ENCODE results near the gene ZNF682. TPM values are rescaled to one million over a fixed set of nuclear protein-coding genes. Genes with fewer than 3 reads are reported as not detected.

Gene ZNF682
- total and polyA plus RNA-seq, 2 of the 13 experiments (the other 11 are each of a cell fraction or from before 2014, with no cell fraction given) = 2.0 to 7.2 TPM

DNA sequence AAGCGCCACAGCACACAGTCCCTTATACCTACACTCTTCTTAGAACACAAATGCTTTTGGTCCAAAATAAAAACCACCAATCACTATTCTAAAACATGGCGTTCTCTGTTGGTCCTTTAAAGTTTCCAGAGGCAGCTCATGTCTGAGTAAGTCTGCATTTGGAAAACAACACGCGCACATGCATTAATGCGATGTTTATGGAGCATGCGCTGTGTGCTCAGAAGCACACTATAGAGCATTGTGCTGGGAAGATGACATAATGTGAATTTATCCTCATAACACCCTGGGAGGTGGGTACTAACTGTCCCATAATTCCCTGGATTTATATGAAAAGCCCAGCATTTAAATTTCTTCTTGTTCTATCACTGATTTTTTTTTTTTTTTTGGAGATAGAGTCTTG lies 10.7 kb downstream of the ZNF682 start:
- no peak overlapping the region for H2AFZ ChIP-seq (ENCODE audit: low read length)
- H3K27me3 ChIP-seq (ENCODE audit: control insufficient read depth in 1 of 2, insufficient read depth in 2 of 2, low read length in 2 of 2) = no peaks in the 10 kb centered on the region
- no peak overlapping the region for H3K4me3 ChIP-seq (replicated peaks in 1 of 3; ENCODE audit: insufficient read depth in 1 of 3, low read depth in 2 of 3, low read length in 3 of 3)
- FAIRE-seq (no peak), DNase-seq (ENCODE audit: low spot score) (no peak), ATAC-seq (no peak)
- H3K27ac ChIP-seq (ENCODE audit: extremely low read length, insufficient read depth, low read length) = no peak overlapping the region
- CTCF ChIA-PET (ENCODE audit: low intra/inter-chr PET ratio, low total read pairs) = no interaction called here
- in situ Hi-C loops (cut with HindIII; ENCODE audit: extremely low pct_ligation_motif_present, low pct_unique_long_range_greater_than_20kb) = no loop called here
- POLR2A ChIA-PET = interaction anchor here (1.4 kb wide), 1 partner anchor 10 kb away, joined by 4 read pairs; the partner anchor contains the start of gene ZNF682
- H3K9ac ChIP-seq (ENCODE audit: insufficient read depth, low read depth, low read length) = no peak overlapping the region
- no peaks in the 10 kb centered on the region for H3K79me2 ChIP-seq (ENCODE audit: insufficient read depth, low read length)
- H4K20me1 ChIP-seq (ENCODE audit: insufficient read depth, low read length) = no peaks in the 10 kb centered on the region
- H3K9me3 ChIP-seq (ENCODE audit: low read length) = peaks cover 28% of the 10 kb centered on the region; the same call in 1 of the 2 replicates
- intact Hi-C loops (cut with micrococcal nuclease; ENCODE audit: unreplicated experiment) = no loop called here
- no peak overlapping the region for H3K4me2 ChIP-seq (ENCODE audit: low read depth, low read length)
- no peaks in the 10 kb centered on the region; a peak in 1 of 5 replicates for H3K36me3 ChIP-seq (replicated peaks in 1 of 2; ENCODE audit: control insufficient read depth in 1 of 2, insufficient read depth in 2 of 2, low read length in 2 of 2)
- no peaks in the 10 kb centered on the region for H3K4me1 ChIP-seq (ENCODE audit: insufficient read depth, low read length)
- 92% methylated on average over 6 of the region's 6 CpGs for WGBS (ENCODE audit: low lambda C conversion rate)
- no TSS peak for BruUV-seq (replicated peaks)
- TF ChIP-seq, protein P1, sequence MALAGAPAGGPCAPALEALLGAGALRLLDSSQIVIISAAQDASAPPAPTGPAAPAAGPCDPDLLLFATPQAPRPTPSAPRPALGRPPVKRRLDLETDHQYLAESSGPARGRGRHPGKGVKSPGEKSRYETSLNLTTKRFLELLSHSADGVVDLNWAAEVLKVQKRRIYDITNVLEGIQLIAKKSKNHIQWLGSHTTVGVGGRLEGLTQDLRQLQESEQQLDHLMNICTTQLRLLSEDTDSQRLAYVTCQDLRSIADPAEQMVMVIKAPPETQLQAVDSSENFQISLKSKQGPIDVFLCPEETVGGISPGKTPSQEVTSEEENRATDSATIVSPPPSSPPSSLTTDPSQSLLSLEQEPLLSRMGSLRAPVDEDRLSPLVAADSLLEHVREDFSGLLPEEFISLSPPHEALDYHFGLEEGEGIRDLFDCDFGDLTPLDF (CRISPR knock-in tag; IDR thresholded peaks at IDR 0.05) = no peak
- TF ChIP-seq ZNF160 (CRISPR knock-in tag; IDR thresholded peaks at IDR 0.05) (no peak), JARID2 (CRISPR knock-in tag; IDR thresholded peaks at IDR 0.05; ENCODE audit: insufficient replicate concordance) (no peak), FOSL2 (CRISPR knock-in tag; IDR thresholded peaks at IDR 0.05) (no peak), NCOR1 (IDR thresholded peaks at IDR 0.05; ENCODE audit: borderline replicate concordance, low read length) (no peak), FOXP1 (IDR thresholded peaks at IDR 0.05) (no peak), FOXP1 (CRISPR knock-in tag; IDR thresholded peaks at IDR 0.05) (no peak), HHEX (CRISPR knock-in tag; IDR thresholded peaks at IDR 0.05) (no peak), NCOA5 (CRISPR knock-in tag; IDR thresholded peaks at IDR 0.05) (no peak), ZNF496 (CRISPR knock-in tag; IDR thresholded peaks at IDR 0.05; ENCODE audit: insufficient replicate concordance) (no peak), BORCS8-MEF2B (CRISPR knock-in tag; IDR thresholded peaks at IDR 0.05) (no peak)
- TF ChIP-seq, protein P2, sequence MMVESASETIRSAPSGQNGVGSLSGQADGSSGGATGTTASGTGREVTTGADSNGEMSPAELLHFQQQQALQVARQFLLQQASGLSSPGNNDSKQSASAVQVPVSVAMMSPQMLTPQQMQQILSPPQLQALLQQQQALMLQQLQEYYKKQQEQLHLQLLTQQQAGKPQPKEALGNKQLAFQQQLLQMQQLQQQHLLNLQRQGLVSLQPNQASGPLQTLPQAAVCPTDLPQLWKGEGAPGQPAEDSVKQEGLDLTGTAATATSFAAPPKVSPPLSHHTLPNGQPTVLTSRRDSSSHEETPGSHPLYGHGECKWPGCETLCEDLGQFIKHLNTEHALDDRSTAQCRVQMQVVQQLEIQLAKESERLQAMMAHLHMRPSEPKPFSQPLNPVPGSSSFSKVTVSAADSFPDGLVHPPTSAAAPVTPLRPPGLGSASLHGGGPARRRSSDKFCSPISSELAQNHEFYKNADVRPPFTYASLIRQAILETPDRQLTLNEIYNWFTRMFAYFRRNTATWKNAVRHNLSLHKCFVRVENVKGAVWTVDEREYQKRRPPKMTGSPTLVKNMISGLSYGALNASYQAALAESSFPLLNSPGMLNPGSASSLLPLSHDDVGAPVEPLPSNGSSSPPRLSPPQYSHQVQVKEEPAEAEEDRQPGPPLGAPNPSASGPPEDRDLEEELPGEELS (CRISPR knock-in tag; IDR thresholded peaks at IDR 0.05) = no peak
- TF ChIP-seq, protein P3, sequence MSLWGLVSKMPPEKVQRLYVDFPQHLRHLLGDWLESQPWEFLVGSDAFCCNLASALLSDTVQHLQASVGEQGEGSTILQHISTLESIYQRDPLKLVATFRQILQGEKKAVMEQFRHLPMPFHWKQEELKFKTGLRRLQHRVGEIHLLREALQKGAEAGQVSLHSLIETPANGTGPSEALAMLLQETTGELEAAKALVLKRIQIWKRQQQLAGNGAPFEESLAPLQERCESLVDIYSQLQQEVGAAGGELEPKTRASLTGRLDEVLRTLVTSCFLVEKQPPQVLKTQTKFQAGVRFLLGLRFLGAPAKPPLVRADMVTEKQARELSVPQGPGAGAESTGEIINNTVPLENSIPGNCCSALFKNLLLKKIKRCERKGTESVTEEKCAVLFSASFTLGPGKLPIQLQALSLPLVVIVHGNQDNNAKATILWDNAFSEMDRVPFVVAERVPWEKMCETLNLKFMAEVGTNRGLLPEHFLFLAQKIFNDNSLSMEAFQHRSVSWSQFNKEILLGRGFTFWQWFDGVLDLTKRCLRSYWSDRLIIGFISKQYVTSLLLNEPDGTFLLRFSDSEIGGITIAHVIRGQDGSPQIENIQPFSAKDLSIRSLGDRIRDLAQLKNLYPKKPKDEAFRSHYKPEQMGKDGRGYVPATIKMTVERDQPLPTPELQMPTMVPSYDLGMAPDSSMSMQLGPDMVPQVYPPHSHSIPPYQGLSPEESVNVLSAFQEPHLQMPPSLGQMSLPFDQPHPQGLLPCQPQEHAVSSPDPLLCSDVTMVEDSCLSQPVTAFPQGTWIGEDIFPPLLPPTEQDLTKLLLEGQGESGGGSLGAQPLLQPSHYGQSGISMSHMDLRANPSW (CRISPR knock-in tag; IDR thresholded peaks at IDR 0.05; ENCODE audit: borderline replicate concordance) = no peak
- TF ChIP-seq, protein P4, sequence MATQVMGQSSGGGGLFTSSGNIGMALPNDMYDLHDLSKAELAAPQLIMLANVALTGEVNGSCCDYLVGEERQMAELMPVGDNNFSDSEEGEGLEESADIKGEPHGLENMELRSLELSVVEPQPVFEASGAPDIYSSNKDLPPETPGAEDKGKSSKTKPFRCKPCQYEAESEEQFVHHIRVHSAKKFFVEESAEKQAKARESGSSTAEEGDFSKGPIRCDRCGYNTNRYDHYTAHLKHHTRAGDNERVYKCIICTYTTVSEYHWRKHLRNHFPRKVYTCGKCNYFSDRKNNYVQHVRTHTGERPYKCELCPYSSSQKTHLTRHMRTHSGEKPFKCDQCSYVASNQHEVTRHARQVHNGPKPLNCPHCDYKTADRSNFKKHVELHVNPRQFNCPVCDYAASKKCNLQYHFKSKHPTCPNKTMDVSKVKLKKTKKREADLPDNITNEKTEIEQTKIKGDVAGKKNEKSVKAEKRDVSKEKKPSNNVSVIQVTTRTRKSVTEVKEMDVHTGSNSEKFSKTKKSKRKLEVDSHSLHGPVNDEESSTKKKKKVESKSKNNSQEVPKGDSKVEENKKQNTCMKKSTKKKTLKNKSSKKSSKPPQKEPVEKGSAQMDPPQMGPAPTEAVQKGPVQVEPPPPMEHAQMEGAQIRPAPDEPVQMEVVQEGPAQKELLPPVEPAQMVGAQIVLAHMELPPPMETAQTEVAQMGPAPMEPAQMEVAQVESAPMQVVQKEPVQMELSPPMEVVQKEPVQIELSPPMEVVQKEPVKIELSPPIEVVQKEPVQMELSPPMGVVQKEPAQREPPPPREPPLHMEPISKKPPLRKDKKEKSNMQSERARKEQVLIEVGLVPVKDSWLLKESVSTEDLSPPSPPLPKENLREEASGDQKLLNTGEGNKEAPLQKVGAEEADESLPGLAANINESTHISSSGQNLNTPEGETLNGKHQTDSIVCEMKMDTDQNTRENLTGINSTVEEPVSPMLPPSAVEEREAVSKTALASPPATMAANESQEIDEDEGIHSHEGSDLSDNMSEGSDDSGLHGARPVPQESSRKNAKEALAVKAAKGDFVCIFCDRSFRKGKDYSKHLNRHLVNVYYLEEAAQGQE (IDR thresholded peaks at IDR 0.05; ENCODE audit: borderline replicate concordance in 1 of 2, low read depth in 1 of 2, low read length in 2 of 2) = no peak
- TF ChIP-seq, protein P5, sequence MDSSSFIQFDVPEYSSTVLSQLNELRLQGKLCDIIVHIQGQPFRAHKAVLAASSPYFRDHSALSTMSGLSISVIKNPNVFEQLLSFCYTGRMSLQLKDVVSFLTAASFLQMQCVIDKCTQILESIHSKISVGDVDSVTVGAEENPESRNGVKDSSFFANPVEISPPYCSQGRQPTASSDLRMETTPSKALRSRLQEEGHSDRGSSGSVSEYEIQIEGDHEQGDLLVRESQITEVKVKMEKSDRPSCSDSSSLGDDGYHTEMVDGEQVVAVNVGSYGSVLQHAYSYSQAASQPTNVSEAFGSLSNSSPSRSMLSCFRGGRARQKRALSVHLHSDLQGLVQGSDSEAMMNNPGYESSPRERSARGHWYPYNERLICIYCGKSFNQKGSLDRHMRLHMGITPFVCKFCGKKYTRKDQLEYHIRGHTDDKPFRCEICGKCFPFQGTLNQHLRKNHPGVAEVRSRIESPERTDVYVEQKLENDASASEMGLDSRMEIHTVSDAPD (CRISPR knock-in tag; IDR thresholded peaks at IDR 0.05) = no peak

Data from HepG2 (cell line).